ENCODE data around the gene CCDC192.

DNA sequence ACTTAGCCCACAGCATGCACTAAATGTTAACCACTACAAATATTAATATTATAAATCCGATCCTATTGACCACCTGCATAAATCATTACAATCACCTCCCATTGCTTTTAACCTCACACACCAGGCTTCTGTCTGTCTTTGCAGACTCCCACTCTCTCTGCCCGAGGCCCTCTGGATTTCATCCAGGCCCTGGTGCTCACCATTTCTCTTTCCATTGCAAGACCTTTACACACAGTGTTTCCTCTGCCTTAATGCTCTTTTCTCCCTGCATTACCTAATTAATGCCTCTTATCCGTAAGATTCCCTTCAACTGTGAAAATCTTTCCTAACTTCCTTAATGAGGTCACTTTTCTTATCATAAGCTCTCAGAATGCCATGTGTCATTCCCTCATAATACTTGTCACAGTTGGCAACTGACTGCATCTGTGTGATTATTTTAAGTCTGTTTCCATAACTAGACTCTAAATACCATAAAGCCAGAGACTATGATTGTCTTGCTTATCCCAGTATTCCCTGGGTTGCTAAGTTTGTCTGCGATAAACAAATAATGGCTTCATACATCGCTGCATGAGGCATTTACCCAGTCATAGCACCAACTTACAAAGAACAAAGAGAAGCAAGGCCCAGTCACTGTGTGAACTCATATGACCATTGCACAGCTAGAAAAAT, 155.1 kb downstream of the CCDC192 start:
- TF ChIP-seq, protein P1, sequence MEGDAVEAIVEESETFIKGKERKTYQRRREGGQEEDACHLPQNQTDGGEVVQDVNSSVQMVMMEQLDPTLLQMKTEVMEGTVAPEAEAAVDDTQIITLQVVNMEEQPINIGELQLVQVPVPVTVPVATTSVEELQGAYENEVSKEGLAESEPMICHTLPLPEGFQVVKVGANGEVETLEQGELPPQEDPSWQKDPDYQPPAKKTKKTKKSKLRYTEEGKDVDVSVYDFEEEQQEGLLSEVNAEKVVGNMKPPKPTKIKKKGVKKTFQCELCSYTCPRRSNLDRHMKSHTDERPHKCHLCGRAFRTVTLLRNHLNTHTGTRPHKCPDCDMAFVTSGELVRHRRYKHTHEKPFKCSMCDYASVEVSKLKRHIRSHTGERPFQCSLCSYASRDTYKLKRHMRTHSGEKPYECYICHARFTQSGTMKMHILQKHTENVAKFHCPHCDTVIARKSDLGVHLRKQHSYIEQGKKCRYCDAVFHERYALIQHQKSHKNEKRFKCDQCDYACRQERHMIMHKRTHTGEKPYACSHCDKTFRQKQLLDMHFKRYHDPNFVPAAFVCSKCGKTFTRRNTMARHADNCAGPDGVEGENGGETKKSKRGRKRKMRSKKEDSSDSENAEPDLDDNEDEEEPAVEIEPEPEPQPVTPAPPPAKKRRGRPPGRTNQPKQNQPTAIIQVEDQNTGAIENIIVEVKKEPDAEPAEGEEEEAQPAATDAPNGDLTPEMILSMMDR (conservative IDR thresholded peaks at IDR 0.05), result no peak
- TF ChIP-seq ZFX (IDR thresholded peaks at IDR 0.05), result no peak
